DOHH2 (cell line): Measurements from ENCODE around the gene PFDN2.

ENCODE experiments used
- H3F3A ChIP-seq: fragments of 200-600 bp; sonication (generic), shearing (Covaris generic); 2 replicates; pipeline ENCODE4 v1.6.0; 2016; ENCODE audit warnings: antibody characterized with exemption, mild to moderate bottlenecking; ENCODE audit not compliant: control insufficient read depth, insufficient read depth
- H3K27ac ChIP-seq: fragments of 200-600 bp; sonication (generic); 2 replicates; pipeline ENCODE4 v1.5.1; 2014; ENCODE audit warnings: low read depth, mild to moderate bottlenecking, low read length, moderate library complexity
- H3K27me3 ChIP-seq: fragments of 200-600 bp; sonication (generic); 2 replicates; pipeline ENCODE4 v1.6.1; 2014; ENCODE audit warnings: mild to moderate bottlenecking, low read length, mixed read lengths; ENCODE audit not compliant: control insufficient read depth
- H3K36me3 ChIP-seq: fragments of 200-600 bp; sonication (generic); 2 replicates; pipeline ENCODE4 v1.6.1; 2014; ENCODE audit warnings: mild to moderate bottlenecking, low read length, moderate library complexity, mixed read lengths; ENCODE audit not compliant: control insufficient read depth
- H3K4me1 ChIP-seq: fragments of 200-600 bp; sonication (generic); 2 replicates; pipeline ENCODE4 v1.6.1; 2014; ENCODE audit warnings: mild to moderate bottlenecking, low read length, mixed read lengths; ENCODE audit not compliant: control insufficient read depth
- H3K4me2 ChIP-seq: fragments of 200-600 bp; sonication (generic); 2 replicates; pipeline ENCODE4 v1.6.0; 2014; ENCODE audit warnings: mild to moderate bottlenecking, low read length, moderate library complexity
- H3K4me3 ChIP-seq: fragments of 200-600 bp; sonication (generic); 2 replicates; pipeline ENCODE4 v1.5.1; 2014; ENCODE audit warnings: mild to moderate bottlenecking, low read length, mixed read lengths
- H3K79me2 ChIP-seq: fragments of 200-600 bp; sonication (generic); 2 replicates; pipeline ENCODE4 v1.6.1; 2014; ENCODE audit warnings: mild to moderate bottlenecking, low read length, mixed read lengths; ENCODE audit not compliant: control insufficient read depth
- H3K9me2 ChIP-seq: fragments of 200-600 bp; sonication (generic); replicated peaks from 2 replicates; pipeline ENCODE4 v1.6.1; 2014; ENCODE audit warnings: mild to moderate bottlenecking, low read length, mixed read lengths; ENCODE audit not compliant: control insufficient read depth
- H3K9me3 ChIP-seq: fragments of 200-600 bp; sonication (generic); 2 replicates; pipeline ENCODE4 v1.6.1; 2014; ENCODE audit warnings: antibody characterized with exemption, low read length, mixed read lengths; ENCODE audit not compliant: control insufficient read depth, insufficient read depth
- H4K20me1 ChIP-seq: fragments of 200-600 bp; sonication (generic); 2 replicates; pipeline ENCODE4 v1.6.0; 2014; ENCODE audit warnings: low read depth, mild to moderate bottlenecking, antibody characterized with exemption, low read length, moderate library complexity; ENCODE audit not compliant: control insufficient read depth, insufficient read depth
- CTCF ChIP-seq: fragments of 200-600 bp; sonication (generic); IDR thresholded peaks from one replicate; pipeline ENCODE4 v1.5.1; 2014; ENCODE audit warnings: antibody characterized with exemption, mild to moderate bottlenecking, low read depth, low read length; ENCODE audit not compliant: poor library complexity, severe bottlenecking
- EZH2phosphoT487 ChIP-seq: fragments of 200-600 bp; sonication (generic); IDR thresholded peaks from 2 replicates; pipeline ENCODE4 v1.6.1; 2017; ENCODE audit warnings: borderline replicate concordance, mild to moderate bottlenecking, antibody characterized with exemption, low read length, moderate library complexity, mixed read lengths

The PFDN2 gene

GRCh38 chr1:161138431-161138830 lies 20.6 kb upstream of the PFDN2 start:
- H3K4me1 ChIP-seq: peaks cover 7% of the 10 kb centered on the region
- no peaks in the 10 kb centered on the region for H3K9me3 ChIP-seq
- TF ChIP-seq CTCF (no peak), EZH2phosphoT487 (no peak)
- no peak overlapping the region for H3K27ac ChIP-seq
- H3K9me2 ChIP-seq: no peaks in the 10 kb centered on the region
- no peaks in the 10 kb centered on the region for H4K20me1 ChIP-seq
- peaks cover 17% of the 10 kb centered on the region for H3K79me2 ChIP-seq
- H3K36me3 ChIP-seq: peaks cover 2% of the 10 kb centered on the region; the same call in 1 of the 2 replicates
- H3K27me3 ChIP-seq: no peaks in the 10 kb centered on the region
- H3K4me2 ChIP-seq: no peak overlapping the region
- no peak overlapping the region for H3K4me3 ChIP-seq
- peaks cover 9% of the 10 kb centered on the region; the same call in 1 of the 2 replicates for H3F3A ChIP-seq

GRCh38 chr1:161137881-161138280 lies 20.0 kb upstream of the PFDN2 start:
- TF ChIP-seq EZH2phosphoT487 (no peak), CTCF (no peak)
- H3K27ac ChIP-seq: no peak overlapping the region
- peaks cover 9% of the 10 kb centered on the region; the same call in 1 of the 2 replicates for H3F3A ChIP-seq

DNA sequence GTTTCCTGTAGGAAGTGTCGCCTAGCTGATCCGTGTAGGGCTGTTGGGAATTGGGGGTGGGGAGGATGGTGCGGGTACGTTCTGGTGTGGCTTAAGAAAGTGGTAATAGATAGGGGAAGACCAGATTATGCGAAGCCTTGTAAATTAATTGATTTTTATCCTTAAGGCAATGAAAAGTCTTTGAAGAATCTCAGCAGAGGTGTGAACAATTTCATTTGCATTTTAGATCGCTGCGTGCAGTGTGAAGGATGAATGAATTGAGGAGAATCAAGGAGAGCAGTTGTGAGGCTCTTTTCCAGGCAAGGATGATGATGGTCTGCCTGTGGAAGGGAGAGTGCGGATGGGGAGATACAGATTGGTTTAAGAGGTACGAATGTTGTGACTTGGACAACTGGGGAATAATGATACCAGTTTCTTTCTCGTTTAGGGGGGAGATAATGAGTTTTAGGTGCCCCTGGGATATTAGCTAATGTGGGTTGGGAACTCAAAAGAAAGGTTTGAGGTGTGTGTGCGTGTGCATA lies 15.4 kb upstream of the PFDN2 start:
- Histone ChIP-seq H3K9me3 (no peaks in the 10 kb centered on the region), H3K79me2 (peaks cover 49% of the 10 kb centered on the region), H3K9me2 (no peaks in the 10 kb centered on the region), H4K20me1 (no peaks in the 10 kb centered on the region), H3K4me1 (peaks cover 23% of the 10 kb centered on the region), H3K27ac (peak overlapping the region; percentile 50), H3K4me2 (peak overlapping the region; percentile 78), H3K27me3 (no peaks in the 10 kb centered on the region), H3K36me3 (peaks cover 30% of the 10 kb centered on the region), H3F3A (peaks cover 3% of the 10 kb centered on the region; the same call in 1 of the 2 replicates), H3K4me3 (peak overlapping the region; percentile 85)
- TF ChIP-seq EZH2phosphoT487: no peak
- no peak for TF ChIP-seq CTCF

More at GRCh38 chr1:161137881-161138280, 20.0 kb upstream of the PFDN2 start:
- Histone ChIP-seq H3K9me2 (no peaks in the 10 kb centered on the region), H3K79me2 (peaks cover 23% of the 10 kb centered on the region), H4K20me1 (no peaks in the 10 kb centered on the region), H3K4me3 (no peak overlapping the region), H3K9me3 (no peaks in the 10 kb centered on the region), H3K4me1 (peaks cover 8% of the 10 kb centered on the region), H3K4me2 (no peak overlapping the region), H3K36me3 (peaks cover 5% of the 10 kb centered on the region), H3K27me3 (no peaks in the 10 kb centered on the region)
